Femur (tissue), 1 donor: Measurements from ENCODE around the gene IP6K2.

Source experiments
- DNase-seq: peaks from one replicate; pipeline ENCODE4 v3.0.0-alpha.2; 2017

Gene IP6K2

DNA sequence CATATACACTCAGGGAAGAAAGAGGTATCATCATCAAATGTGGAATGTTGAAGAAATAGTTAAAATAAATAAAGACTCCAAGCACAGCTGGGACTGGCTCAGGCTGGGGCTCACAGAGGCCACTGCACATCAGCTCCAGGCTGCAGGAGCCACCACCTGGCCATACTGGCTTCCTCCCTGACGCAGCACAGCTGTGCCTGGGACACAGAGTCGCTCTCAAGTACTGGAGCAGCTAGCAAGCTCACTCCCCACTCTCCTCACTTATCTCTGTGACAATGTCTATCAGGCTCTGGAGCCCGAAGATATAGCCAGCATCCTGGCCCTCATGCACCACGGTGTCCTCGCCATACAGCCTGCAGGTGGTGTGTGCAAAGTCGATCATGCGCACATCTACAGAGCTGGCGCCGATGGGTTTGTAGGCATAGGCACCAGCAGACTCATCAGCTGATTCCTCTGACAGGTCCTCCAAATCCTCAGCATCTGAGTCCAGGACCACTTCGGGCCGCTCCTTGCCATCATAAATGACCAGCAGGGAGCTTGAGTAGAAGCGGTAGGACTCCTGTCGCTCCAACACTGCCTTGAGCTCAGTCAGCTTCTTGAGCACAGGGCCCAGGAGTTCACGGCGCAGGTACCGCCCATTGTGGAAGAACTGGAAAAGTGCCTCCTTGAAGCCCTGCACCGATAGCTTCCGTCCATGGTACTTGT is 28.8 kb downstream of the IP6K2 start:
- DNase-seq: no peak

DNA sequence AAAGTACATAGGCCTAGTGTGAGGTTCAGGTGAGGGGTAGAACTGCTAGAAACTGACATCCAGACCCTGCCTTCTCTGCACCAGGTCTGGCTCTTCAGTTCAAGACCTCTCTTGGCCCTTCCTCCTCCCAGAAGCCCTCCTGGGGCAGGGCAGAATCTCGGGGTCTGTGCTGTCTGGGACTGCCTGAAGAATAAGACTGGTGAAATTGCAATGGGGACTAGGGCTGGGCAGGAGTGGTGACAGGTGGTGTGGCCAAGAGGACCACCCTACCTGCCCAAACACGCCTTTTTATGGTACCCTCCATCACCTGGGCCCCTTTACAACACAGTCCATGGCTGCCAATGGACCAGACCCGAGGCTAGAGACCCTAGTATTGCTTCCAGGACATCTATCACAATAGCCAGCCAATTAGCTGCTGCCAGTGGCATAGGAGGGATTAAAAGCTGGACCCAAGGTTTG is 29.8 kb downstream of the IP6K2 start:
- DNase-seq: no peak

DNA sequence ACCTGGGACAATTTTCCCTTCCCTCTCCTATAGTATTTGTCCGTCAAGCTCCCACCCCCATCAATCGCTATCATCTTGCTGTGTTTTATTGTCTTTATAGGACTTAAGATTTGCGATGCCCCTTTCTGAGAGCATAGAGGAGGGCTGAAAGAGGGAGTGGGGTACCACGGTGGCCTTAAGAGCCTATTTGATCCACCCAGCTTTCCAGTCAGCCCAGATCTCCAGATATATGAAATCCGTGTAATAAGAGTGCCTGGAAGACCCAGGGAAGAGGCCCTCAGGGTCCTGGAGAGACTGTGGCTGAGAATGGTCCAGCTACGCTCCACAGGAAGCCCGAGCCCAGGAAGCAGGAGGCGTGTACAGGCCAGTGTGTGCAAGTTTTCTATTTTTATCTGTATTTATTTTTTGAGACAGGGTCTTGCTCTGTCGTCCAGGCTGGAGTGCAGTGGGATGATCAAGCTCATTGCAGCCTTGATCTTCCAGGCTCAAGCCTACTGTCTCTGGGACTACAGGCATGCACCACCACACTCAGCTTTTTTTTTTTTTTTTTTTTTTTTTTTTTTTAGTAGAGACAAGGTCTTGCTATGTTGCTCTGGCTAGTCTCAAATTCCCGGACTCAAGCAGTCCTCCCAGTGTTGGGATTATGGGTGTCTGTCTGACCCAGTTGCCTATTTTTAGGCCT is 30.3 kb downstream of the IP6K2 start:
- no peak for DNase-seq

DNA sequence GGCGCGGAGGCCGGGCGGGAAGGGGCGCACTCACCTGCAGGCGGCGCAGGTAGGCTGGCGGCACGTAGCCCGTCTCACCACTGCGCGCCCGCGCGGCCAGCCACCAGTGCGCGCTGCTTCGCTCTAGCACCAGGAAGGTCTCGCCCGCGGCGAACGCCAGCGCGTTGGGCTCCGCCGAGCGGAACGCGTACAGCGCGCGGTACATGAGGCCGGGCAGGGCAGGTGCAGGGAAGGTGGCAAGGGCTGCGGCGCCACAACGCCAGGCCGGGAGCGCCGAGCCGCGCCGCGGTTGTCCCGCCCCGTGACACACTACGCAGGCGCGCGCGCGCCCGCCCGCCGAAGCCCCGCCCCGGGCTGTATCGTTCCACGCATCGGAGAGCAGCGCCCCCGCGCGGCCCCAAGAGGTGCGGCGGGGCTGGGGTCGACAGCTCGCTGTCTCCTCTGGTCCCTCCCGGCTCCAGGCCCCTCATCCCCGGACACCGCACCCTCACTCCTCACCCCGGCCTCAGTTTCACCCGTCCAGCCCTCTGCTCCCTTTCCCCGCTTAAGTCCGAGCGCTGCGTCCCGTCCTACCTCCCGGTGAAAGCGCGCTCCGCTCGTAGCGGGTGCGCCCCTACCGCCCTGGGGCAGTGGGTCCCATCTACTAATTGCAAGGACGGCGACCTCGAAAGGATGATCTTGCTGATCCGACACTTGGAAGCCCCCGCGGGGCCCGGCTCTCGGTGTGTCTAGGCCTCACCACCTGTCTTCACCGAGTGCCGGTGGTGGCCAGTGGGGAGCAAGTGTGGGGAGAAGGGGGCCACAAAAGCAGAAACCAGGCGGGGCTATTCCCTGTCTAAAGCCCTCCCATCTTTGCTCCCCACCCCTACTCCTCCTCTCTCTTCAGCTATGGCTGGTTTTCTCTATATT is 31.2 kb downstream of the IP6K2 start, which contains the start of gene NCKIPSD:
Gene NCKIPSD, minus strand, starts transcription at position 313 of the 909 bp plus-strand sequence. Its CDS starts 108 bp downstream, at position 205.
- peak; percentile 92 for DNase-seq

DNA sequence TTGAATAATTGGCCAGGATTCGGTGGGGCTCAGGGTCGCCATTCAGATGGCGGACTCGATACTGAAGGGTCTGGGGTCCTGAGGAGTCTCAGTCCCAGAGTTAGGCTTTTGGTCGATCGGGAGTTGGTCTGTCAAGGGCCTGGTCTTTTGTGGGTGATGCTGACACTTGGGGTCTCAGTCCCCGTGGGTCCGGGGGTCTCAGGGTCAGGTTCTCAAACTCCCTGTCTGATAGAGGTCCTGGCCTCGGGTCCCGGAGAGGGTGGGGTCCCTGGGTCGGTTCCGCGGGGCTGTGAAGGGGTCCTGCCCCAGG is 31.8 kb downstream of the IP6K2 start:
- no peak for DNase-seq

DNA sequence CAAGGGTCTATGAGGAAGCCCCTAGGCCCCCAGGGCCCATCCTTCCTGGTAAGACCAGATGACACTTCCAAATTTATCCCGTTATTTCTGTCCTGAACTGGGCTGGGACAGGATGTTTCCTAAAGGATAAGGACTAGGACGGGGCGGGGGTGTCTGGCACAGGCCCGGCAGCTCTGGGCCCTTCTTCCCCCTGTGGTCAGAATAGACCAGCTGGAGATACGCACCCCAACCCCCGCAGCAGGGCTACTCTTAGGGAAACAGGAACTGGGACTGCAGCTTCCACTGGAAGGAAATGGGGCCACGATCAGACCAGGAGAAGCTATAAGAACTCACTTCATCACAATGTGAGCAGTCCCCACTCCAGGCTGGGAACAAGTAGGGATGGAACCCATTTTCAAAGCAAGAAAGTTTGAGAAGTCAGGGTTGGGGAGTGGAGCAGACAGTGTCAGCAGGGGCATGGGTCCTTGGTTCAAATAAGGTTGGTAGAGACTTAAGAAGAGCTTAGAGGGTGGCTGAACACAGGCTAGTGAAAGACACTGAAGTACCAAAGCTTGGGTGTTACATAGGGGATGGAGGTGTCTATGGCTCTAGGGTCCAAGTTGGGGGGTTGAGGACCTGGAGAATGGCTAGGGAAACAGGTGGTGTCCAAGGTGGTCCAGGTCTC is 32.4 kb downstream of the IP6K2 start:
- no peak for DNase-seq

DNA sequence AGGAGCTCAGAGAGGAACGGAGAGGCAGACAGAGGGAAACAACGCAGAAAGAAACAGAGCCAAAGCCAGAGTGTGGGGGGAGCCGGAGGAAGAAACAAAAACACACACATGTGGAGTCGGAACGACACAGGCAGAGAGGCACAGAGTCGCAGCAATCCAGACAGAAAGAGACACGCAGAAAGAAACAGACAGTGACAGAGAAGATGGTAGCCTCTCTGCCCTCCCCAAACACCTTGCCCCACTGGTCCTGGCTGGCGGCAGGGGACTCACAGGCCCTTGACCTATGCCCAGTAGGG is 33.0 kb downstream of the IP6K2 start:
- DNase-seq: no peak

DNA sequence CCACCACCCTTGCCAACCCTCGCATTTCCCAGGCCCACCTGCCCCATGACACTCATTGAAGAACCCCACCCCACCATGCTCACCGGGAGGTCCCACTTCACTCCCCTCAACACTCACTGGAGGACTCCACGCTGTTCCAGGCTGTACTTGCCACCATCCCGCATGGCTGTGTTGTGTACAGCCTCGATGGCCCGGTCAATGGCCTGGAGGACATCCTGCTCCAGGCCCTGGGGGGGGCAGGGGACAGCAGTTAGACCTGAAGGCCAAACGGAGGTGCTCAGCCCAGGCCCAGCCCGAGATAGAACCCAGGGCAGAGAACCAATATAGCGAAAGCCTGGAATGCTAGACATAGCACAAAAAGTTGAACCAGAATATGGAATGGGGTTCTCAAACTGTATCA is 34.2 kb downstream of the IP6K2 start:
- DNase-seq: no peak

DNA sequence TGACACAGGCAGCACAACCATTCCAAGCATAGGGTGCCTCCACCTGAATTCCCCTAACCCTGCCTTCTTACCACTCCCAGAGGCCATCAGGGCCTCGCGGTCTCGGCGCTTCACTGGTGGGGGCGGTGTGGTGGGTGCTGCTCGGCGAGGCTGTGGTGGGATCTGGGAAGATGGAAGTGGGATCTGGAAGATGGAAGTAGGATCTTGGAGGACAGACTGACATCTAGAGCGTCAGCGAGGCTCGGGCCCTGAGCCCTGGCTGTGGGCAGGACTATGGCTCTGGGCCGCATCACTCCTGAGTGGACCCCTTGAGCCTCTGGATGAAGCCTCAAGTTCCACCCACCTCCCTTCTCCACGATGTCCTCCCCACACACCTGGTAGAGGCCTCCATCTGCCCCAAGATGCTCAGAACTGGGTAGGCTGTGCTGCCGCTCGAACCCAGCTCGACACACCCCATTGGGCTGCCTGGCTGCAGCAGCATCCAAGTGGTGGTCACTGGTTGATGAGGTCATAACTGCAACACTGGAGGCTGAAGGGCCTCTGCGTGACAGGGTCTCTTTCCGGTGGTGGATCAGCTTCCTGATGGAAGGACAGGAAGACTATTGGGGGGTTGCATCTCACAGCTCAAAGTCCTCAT is 34.9 kb downstream of the IP6K2 start:
- DNase-seq: no peak

DNA sequence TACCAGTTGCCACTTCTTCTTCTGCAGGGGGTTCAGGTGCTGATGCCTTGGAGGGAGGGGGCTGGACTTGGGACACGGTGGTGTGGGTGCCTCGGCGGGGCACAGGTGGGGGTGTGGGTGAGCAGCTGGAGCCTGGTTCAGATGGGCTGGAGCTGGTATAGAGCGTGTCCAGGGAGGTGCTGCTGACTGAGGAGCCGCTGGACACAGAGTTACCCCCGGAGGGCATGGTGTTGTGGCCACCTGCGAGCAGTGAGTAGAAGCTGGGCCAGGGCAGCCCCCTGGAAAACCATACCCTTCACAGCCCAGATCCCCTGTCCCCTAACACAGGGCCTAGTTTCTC is 35.5 kb downstream of the IP6K2 start:
- DNase-seq: no peak

DNA sequence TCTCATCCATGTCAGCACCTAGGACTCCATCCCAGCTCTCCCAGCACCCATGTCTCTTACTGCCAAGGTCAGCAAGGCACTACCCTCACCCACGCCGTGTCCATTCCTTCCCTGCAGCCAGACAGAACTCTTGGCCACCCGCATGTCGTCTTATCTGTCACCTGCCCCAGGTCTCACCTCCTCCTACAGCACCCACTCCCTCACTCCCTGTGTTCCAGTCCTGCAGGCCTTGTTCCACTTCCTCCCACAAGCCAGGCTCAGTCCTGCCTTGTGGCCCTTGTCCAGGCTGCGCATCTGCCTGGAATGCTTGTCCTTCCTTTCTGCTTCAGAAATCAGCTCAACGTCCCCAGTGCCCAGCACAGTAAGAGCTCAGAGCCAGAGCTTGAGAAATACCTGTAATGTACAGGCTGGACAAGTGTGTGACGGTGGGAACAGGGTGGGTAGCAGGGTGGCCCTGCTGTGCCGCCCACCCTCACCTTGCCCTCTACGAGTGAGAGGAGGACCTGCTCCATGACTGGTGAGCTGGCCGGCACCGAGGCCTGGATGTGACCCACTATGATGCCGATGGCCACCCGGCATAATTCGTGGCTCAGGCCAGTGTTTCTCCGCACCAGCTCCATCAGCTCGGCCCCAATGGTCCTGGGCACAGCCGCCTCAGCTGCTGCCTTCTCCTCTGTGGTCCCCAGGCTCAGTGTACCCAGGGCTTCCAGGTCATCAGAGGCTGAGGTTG is 36.0 kb downstream of the IP6K2 start:
- DNase-seq: no peak

DNA sequence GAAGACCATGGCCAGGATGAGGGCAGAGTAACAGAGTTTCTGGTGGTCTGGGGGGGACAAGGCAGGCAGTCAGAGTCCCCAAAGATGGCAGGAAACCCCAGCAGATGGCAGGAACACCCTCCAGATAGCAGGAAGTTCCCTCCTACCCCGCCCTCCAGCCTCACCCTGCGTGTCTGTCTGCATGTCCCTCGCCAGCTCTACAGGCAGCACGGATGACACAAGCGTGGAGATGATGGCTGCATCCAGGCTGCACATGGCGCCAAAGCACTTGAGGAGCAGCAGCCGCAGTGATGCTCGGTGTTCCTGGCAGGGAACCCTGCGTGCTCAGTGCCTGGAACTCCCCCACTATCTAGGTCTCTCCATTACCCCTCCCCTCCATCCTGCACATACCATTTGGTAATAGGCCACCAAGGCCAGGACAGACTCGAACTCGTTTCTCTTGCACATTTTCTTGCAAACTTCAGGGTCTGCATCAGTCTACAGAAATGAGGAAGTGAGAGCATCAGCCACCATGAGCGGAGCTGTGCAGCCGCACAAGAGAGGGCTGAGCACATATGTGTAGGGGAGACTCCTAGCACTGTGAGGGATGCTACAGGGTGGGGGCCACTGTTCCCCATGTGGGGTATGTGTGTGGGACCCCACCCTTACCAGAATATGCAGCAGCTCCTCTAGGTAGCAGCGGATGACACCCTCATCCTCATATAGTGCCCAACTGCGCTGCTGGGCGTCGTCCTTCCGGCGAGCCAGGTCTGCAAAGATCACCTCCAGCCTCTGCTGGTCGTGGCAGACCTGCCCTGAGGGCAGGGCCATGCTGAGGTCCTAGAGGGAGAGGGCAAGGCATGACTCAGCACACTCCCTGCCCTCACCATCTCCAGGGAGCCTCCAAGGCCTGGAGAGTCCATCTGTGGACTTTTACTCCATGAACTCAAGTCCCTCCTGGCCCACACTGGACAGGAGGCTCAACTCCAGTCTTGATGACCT is 37.3 kb downstream of the IP6K2 start:
- no peak for DNase-seq

DNA sequence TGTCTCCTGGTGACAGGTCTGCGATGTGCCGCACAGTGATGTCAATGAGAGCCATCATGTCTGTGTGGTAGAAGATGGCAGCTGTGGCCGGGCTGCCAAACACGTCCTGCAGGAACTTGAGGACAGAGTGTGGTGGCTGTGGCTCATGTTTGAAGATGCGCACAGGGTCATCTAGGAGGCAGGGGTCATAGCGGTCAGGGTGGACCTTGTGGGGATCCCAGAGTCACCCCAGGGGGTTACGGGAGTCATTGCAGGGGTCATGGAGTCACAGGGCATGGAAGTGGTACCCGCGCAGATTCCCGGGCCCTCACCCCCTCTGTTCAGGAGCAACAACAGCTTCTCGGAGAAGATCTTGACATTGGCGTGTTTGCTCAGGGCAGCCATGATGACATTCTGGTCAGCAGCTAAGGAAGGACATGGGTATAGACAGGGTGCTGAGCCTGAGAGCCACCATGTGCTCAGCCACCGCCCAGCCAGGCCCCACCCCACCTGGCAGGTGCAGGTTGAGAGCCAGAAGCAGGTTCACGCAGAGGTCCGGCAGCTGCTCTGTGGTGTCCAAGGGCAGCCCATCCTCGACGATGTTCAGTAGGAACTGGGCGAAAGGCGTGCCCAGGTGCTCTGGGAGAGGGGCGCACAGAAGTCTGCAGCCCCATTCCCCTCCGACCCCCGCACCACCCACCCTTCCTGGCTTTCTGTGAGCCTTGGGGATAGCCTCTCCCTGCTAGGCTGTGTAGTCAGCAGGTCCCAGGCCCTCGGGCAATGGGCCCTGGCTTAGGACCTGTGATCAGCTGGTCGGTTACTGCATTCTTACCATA is 38.2 kb downstream of the IP6K2 start:
- no peak for DNase-seq

DNA sequence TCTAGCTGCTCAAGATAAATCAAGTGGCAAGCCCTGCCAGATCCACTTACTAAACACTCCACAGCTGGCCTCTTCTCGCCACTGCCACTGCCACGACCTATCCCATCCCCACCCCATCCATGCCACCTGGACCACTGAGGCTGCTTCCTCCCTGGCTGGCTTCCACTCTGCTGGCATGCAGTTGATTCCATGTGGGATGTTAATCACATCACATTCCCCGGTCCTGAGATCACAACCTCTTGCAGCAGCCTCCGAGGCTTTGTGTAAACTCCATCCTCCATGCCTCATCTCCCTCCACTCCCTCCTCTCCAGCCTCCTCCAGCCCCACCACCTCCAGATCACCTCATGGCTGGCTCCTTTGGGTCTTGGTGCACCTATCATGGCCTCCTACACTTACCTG is 39.0 kb downstream of the IP6K2 start:
- DNase-seq: no peak

DNA sequence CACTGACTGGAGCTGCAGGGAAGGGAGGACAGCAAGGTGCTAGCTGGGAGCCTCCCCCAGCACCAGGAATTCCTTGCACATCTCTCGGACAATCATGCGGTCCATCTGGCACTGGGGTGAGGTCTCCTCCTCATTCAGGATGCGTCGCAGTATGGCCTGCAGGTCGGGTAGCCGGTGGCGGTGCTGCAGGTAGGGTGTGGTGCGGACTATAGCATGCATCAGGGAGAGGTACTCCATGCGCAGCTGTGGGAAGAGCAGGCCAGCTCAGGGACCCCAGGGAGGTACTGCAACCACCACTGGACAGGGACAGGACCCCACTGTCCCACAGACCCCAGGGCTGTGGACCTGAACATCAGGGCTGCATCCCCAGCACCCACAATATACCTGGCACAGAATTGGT is 42.5 kb downstream of the IP6K2 start:
- no peak for DNase-seq

DNA sequence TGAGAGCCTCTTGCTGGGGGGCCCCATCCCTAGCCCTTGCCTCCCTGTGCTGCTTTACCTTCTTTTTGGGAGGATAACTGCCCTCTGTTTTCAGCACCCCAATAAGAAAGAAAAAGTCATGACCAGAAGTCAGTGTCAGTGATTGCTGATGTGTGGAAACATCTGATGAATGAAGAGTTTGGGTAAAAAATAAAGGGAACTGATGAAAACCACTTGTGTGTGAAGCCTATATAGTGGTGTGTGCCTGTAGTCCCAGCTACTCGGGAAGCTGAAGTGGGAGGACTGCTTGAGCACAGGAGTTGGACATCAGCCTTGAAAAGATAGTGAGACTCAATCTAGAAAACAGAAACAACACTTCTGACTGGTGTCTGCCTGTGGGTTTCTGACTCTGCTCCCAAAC is 44.5 kb downstream of the IP6K2 start:
- DNase-seq: no peak

DNA sequence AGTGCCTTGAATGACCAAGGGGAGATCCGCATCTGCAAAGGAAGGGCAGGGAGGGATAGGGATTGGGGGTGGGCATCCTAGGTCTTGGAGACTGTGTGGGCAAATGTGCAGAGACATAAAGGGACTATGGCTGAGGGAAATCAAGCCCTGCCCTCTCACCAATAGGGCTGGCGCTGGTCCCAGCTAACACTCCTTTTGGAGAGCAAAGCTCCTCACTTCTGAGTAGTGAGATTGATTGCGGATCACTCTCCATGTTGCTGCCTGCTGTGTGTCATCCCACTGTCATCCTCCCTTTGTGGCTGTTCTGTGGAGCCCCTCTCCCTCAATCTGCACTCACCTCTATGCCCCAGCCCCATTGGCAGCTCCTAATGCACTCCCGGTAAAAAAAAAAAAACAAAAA is 52.1 kb downstream of the IP6K2 start:
- DNase-seq: no peak

DNA sequence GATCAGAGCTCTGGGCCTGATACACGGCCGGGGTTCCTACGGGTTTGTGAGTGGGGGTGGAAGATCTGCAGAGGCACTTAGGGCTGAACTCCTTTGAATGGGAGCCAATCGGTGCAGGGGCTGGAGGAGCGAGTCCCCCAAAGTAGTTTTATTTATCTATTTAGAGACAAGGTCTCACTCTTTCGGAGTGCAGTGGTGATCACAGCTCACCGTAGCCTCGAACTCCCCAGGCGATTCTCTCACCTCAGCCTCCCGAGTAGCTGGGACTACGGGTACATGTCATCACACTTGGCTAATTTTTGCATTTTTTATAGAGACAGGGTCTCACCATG is 52.7 kb downstream of the IP6K2 start:
- DNase-seq: no peak

DNA sequence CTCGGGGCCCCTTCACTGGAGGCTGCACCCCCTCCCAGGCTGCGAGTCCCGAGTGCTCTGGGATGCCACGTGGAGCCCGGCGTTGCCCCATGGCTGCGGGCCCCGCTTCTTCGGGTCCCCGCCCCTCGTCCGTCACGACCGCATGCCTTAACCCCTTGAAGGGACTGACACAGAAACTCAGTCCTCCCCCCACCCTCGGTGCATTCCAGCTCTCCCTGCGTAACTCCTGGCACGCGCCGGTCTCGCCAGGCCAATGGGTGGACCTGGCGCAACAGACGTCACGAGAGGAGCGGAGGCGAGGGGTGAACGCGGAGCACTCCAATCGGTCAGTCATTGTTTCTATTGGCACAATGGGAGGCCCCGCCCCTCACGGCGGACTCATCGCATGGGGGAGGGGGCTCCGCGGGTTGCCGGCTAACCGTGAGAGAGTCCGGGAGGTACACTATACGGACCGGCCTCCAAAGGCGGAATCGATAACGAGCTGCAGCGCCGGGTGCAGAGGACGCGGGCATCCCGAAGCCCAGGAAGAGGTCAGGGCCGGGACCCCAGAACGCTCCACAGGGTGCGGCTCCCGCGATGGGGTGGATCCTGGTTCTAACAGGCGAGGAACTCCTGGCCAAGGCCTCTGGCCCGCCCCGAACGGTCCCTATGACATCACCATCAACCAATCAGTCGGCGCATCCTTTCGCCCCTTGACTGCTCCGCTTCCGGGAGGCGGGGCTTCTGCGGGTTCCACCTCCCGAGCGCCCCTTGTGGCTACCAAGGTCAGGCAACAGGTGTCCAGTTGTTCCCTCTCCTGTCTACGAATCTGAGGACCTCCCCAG is 53.3 kb downstream of the IP6K2 start:
- DNase-seq: peak; percentile 94
